K562 (cell line): ENCODE results near the gene PSMD7.

Source experiments
- BRF2 ChIP-seq: IDR thresholded peaks from 3 replicates; pipeline ENCODE4 v1.6.1; 2011; ENCODE audit warnings: borderline replicate concordance, mild to moderate bottlenecking; ENCODE audit not compliant: insufficient read length, insufficient read depth
- EZH2 ChIP-seq: IDR thresholded peaks from 2 replicates; pipeline ENCODE4 v1.6.1; 2012; ENCODE audit warnings: low read depth, mild to moderate bottlenecking, inconsistent platforms, low read length, borderline replicate concordance
- POLR2A ChIP-seq: fragments of 450-650 bp; conservative IDR thresholded peaks from 2 replicates; pipeline ENCODE4 v1.6.1; 2016
- POLR2AphosphoS2 ChIP-seq: IDR thresholded peaks from 2 replicates; pipeline ENCODE4 v1.6.1; 2012; ENCODE audit warnings: low read length, improper control_type of control experiment
- TF ChIP-seq, protein P1 (sequence below): sonication (generic); formaldehyde crosslinking; IDR thresholded peaks from 2 replicates; pipeline ENCODE4 v1.8.1; 2023; ENCODE audit warnings: mild to moderate bottlenecking, missing genetic modification reagents

DNA sequence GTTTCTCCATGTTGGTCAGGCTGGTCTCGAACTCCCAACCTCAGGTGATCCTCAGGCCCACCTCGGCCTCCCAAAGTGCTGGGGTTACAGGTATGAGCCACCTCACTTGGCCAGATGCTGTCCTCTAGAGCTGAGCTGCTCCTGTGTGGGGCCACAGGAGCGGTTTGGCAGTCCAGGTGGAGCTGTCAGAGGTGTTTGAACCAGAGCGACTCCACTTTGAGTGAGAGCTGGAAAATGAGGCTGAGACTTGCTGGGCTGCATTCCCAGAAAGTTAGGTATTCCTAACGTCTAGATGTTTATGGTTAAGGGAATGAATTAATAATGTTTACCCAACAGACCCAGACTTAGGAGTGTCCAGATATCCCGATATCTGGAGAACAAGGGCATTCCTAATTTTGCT lies 16.8 kb upstream of the PSMD7 start:
- TF ChIP-seq, protein P1, sequence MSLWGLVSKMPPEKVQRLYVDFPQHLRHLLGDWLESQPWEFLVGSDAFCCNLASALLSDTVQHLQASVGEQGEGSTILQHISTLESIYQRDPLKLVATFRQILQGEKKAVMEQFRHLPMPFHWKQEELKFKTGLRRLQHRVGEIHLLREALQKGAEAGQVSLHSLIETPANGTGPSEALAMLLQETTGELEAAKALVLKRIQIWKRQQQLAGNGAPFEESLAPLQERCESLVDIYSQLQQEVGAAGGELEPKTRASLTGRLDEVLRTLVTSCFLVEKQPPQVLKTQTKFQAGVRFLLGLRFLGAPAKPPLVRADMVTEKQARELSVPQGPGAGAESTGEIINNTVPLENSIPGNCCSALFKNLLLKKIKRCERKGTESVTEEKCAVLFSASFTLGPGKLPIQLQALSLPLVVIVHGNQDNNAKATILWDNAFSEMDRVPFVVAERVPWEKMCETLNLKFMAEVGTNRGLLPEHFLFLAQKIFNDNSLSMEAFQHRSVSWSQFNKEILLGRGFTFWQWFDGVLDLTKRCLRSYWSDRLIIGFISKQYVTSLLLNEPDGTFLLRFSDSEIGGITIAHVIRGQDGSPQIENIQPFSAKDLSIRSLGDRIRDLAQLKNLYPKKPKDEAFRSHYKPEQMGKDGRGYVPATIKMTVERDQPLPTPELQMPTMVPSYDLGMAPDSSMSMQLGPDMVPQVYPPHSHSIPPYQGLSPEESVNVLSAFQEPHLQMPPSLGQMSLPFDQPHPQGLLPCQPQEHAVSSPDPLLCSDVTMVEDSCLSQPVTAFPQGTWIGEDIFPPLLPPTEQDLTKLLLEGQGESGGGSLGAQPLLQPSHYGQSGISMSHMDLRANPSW = no peak
- no peak for TF ChIP-seq EZH2
- no peak for TF ChIP-seq BRF2
- TF ChIP-seq POLR2AphosphoS2 = no peak
- no peak for TF ChIP-seq POLR2A
